Measurements from ENCODE around the gene CDC20.

Gene CDC20

DNA sequence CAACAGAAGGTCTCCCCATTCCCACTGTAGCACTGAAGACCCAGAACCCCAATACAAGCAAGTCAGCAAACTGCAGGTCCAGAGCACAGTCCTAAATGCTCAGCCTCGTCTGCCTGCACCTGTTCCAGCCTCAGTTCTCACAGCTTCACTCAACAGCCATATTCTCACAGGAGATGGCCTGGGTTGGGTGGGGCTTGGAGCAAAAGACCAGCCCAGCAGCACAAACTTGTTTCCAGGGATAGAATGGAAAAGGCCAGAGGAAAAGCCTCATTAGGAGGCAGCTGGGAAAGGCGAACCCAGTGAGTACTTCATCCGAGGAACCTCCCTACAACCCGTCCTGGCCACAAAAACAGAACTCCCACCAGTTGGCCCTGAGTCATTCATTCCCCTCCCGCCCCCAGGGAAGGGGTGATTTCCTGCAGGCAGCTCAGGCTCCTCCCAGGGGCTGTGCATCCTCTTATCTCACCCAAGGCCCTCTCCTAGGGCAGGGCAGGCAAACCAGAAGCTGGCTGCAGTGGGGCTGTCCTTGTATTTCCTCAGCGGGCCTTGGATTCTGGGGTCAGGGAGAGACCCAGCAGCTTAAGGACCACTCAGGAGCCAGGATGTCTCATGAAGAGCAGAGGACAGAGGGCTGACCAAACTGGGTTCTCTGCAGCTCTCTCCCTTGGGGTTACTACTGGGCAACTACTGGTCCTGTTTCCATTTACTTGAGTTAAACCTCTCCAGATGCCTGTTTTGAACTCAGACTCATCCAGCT lies 28.6 kb upstream of the CDC20 start:
- DNase-seq = peak; percentile 29

DNA sequence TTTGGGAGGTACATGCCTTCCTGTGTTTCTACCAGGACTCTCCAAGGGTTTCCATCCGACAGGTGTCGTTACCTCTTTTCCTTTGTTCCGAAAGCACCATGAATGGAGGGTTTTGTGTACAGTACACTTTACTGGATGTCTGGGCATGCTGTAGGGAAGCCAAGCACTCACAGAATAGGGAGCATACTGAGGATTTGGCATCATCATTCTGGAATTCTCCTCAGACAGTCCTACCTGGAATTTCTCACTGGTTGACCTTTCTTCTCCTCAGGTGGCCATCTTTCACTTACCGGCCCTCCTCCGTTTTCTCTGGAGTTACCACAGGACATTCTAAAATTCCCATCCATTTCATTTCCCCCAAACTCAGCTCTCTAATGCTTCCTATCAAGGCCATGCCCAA lies 27.1 kb upstream of the CDC20 start:
- no peak for DNase-seq

DNA sequence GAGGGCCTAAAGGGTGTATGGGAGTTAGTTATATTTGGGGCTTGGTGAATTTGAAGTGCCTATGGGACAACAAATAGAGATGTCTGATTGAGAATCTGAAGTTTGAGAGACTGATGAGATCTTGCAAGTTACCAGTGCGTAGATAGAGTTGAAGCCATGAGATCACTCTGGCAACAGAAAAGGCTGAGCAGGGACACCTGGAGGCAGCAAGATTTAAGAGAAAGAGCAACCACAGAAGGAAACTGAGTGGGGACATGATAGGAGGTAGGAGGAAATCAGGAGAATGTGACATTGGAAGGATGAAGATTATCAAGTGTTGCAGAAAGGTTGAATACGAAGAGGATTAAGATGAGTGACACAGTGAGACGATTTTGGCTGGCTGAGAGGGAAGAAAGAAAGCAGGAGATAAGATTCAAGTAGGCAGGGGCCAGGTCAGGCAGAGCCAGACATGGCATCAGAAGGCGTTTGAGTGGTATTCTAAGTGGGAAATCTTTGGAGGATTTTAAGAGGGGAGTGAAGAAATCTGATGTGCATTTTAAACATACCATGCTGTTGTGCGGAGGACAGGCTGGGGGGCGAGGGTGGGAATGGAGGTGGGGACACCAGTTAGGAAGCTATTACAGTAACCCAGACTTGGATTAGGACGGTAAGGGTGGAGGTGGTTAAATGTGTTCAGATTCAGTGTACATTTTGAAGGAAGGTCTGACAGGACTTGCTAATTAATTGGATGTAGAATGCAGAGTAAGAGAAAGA lies 24.2 kb upstream of the CDC20 start:
- DNase-seq = no peak

DNA sequence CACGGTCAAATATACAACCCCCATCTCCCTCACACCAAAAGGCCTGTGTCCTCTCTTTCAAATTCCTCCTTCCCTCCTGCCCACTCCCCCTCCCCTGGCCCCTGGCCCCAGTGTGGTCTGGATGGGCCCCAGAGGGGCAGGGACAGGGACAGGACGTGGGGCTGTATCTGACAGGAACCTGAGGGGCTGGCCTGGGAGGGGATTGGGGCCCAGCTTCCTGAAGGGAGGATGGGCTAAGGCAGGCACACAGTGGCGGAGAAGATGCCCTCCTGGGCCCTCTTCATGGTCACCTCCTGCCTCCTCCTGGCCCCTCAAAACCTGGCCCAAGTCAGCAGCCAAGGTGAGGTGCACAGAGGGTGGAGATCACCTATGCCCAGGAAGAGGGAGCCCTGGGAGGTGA lies 21.2 kb upstream of the CDC20 start, which contains the start of gene MPL:
TSS of gene MPL (plus strand) at position 231 of the 400 bp plus-strand sequence. CDS start at position 262, 31 bp downstream.
- no peak for DNase-seq

DNA sequence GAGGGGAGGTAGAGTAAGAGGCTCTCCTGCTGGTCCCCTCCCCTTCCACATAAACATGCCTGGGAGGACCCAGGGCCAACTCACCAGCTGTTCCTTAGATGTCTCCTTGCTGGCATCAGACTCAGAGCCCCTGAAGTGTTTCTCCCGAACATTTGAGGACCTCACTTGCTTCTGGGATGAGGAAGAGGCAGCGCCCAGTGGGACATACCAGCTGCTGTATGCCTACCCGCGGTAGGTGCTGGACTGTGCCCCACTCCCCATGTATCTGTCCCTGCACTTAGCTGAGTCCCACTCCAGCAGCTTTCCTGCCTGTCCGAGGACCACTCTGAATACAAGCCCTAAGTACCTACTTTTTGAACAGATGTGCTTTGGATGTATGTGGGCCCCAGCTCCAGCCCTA lies 20.8 kb upstream of the CDC20 start:
- DNase-seq = no peak

DNA sequence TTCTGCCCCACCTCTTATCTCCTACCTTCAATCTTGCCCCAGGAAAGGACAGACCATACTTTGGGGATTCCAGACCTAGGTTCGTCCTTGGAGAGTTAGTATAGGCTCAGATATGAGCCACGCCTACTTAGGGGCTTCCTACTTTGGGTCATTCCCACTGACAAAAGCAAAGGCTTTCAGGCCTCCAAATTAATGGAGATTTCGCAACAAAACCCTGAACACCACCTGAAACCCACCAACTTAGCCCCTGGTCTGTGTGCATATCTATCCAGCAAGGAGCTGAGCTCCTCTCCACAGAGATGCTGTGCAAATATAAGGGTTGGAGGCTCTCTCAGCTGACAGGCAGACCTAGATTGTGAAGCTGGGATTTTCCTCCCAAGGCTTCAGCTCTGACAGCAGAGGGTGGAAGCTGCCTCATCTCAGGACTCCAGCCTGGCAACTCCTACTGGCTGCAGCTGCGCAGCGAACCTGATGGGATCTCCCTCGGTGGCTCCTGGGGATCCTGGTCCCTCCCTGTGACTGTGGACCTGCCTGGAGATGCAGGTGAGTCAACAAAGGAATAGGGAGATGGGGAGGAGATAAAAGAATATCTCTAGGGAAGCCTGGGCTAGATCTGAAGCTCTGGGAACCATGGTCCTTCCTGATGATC lies 19.1 kb upstream of the CDC20 start:
- DNase-seq = no peak

DNA sequence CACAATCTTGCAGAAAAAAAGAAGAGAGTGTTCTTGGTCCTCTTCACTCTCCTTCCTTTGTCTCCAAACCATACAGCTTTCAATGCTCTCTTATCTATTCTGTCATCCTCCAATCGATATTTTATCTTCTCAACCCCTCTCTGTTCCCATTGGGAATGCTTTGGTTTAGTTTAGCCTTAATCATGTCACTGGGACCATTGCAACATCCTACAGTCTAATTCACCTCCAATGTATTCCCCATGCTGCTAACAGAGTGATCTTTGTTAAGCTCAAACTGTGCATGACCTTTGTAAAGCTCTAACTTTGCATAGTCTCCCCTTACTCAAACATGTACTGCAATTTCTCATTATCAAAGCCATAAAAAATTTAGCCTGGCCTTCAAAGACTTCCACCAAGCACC lies 18.2 kb upstream of the CDC20 start:
- DNase-seq = no peak

DNA sequence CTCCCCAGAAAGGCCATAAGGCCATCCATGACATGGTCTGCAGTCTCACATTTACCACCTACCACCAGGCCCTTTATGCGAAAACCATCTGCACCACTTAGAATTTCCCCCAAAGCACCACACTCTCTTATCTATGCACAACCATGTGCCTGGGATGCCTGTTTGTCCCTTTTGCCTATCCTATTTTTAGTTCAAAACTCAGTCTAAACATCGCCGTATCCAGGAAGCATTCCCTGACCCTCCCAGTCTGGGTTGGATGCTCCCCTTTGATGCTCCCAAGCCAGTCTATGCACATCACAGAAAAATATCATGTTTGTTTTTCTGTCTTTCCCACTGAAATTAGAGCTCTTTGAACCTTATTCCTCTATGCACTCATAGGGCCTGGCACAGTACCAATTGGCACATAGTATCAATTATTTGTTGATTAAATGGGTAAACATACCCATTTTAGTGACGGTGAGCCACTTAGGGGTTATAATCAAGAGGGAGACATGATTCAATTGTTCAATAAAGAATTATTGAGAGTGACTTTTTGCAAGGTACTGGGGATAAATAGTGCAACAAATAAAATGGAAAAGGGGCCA lies 14.4 kb upstream of the CDC20 start:
- no peak for DNase-seq

DNA sequence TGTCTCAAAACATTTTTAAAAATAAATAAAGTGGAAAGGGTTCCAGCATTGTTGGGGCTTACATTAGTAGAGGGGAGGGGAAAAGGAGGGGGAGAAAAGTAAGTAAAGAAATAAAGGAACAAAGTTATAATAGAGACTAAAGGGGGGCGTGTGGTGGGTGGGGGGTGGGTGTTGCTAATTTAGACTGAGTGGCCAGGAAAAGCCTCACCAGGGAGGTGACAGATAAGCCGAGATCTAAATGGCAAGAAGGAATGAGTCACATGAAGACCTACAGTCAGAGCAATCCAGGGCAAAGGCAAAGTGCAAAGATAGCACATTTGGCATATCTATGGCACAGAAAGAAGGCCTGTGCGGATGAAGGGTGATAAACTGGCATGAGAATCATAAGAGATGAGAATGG lies 13.7 kb upstream of the CDC20 start:
- no peak for DNase-seq

DNA sequence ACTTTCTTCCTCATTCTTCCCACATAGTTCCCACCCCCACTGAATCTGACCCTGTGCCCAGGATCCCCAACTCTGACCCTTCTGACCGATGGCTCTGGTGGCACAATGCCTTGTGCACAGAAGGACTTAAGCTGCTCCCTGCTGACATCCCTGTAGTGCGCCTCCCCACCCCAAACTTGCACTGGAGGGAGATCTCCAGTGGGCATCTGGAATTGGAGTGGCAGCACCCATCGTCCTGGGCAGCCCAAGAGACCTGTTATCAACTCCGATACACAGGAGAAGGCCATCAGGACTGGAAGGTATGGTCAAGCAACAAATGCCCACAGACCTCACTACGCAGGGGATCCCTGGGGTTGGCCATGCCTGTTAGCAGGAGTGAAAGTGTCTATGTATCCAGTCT lies 12.1 kb upstream of the CDC20 start:
- no peak for DNase-seq

DNA sequence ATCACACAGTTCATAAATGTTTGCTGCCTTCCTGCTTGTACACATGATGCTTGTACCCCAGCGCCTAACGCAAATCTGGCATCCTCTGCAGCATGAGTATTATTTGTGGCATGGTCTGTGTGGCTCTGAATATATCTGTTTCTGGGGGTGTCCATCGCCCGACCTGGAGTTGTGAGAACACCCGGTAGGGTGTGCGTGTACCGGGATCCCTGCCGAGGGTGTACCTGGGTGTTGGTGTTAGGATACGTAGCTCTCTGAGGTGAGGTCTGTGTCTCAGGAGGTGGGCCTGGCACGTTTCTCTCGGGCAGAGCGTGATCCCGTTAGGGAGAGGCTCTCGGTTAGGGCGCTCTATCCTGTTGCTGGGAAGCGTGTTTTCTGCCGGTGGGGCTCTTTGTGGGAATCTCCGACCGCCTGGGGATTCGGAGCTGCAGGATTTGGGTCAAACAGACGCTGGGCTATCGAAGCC lies 10.4 kb upstream of the CDC20 start:
- no peak for DNase-seq

DNA sequence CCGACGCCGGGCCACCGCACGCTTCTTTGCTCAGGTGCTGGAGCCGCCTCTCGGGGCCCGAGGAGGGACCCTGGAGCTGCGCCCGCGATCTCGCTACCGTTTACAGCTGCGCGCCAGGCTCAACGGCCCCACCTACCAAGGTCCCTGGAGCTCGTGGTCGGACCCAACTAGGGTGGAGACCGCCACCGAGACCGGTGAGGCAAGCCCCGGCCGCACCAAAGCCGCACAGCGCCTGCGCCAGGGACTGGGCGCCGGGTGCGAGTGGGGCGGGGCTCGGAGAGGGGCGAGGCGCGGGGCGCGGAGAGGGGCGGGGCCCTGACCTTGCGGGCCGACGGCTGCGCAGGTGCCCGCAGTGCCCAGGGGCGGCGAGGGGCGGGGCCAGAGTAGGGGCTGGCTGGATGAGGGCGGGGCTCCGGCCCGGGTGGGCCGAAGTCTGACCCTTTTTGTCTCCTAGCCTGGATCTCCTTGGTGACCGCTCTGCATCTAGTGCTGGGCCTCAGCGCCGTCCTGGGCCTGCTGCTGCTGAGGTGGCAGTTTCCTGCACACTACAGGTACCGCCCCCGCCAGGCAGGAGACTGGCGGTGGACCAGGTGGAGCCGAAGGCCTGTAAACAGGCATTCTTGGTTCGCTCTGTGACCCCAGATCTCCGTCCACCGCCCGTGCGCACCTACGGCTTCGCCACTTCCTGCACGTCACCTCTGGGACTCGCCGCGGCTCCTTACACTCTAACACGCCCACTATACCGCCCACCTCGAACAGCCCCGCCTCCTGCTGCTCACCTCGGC lies 9.8 kb upstream of the CDC20 start:
- peak; percentile 47 for DNase-seq

DNA sequence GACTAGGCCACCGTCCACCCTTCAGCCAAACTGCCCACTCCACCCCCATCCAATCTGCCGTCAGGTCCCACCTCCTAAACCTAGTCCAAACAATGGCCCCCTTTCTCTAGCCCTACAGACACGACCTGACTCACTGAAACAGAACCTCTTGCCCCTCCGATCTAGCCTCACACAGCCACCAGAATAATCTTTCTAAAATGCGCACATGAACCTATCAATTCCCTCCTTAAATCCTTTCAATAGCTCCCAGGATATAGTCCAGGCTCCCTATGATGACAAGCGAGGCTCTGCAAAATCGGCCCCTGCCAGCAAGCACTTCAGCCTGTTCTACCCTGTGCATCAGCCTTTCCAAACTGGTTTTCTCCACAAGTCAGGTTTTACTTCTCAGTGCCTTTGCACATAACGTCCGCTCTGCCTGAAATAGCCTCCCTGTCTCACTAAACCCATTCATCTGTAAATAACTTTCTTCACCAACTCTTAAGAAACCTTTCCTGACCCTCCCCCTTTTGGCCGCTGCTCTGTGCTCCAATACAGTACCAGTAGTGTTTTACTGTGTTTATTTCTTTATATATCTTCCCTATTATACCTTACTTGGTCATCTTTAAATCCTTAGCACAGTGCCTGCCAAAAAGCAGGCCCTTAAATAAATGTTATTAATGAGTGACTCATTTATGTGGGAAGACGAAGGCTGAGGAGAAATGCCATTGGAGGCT lies 9.0 kb upstream of the CDC20 start:
- DNase-seq = no peak

DNA sequence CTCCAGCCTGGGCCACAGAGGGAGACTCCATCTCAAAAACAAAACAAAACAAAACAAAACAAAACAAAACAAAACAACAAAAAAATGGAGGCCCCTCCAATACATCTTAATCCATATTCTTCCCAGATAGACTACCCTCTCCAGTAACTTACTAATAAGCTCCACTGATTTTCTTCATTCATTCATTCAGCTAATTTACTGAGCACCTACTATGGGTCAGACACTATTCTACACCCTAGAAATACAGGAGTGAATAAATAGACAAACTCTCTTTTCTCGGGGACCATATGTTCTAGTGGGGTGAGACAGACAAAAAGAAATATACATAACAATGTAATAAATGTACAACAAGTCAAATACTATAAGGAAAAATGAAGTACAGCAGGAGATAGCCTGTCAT lies 7.8 kb upstream of the CDC20 start:
- DNase-seq = no peak

DNA sequence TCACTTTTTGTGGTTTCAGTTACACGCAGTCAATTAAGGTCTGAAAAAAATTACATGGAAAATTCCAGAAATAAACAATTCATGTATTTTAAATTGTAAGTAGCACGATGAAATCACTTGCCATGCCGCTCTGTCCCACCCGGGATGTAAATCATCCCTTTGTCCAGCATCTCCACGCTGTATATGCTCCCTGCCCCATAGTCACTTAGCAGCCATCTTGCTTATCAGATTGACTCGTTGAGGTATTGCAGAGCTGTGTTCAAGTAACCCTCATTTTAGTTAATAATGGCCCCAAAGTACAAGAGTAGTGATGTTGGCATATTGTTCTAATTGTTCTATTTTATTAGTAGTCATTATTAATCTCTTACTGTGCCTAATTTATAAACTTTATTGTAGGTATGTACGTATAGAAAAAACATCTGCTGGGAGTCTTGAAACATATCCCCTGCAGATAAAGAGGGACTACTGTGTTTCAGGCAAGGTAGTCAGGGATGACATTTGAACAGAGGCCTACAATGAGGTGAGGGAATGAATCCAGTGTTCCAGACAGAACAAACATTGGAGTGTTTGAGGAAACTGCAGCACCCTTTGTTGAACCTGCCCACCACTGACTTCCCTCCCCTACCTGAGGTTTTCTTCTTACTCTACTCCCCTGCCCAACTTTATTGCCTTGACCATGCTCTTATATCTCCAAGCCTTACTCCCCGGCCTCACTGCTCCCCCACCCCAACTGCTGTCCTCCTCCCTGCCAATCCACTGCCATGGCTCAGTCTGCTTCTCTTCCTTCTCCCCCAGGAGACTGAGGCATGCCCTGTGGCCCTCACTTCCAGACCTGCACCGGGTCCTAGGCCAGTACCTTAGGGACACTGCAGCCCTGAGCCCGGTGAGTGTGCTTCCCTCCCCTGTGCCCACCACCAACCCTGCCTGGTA lies 7.1 kb upstream of the CDC20 start:
- no peak for DNase-seq

DNA sequence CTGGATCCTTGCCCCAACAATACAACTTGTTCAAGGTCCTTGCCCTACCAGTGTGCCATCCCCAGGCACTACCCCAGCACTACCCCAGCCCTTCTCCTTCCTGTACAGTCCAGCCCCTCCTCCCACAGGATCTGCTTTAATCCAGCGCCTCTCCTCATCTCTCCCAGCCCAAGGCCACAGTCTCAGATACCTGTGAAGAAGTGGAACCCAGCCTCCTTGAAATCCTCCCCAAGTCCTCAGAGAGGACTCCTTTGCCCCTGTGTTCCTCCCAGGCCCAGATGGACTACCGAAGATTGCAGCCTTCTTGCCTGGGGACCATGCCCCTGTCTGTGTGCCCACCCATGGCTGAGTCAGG lies 6.5 kb upstream of the CDC20 start:
- DNase-seq = no peak

DNA sequence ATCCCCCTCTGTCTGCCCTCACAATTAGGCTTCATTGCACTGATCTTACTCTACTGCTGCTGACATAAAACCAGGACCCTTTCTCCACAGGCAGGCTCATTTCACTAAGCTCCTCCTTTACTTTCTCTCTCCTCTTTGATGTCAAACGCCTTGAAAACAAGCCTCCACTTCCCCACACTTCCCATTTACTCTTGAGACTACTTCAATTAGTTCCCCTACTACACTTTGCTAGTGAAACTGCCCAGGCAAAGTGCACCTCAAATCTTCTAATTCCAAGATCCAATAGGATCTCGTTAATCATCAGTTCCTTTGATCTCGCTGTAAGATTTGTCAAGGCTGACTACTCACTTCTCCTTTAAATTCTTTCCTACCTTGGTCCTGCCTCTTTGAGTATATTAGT lies 5.9 kb upstream of the CDC20 start:
- DNase-seq = no peak

DNA sequence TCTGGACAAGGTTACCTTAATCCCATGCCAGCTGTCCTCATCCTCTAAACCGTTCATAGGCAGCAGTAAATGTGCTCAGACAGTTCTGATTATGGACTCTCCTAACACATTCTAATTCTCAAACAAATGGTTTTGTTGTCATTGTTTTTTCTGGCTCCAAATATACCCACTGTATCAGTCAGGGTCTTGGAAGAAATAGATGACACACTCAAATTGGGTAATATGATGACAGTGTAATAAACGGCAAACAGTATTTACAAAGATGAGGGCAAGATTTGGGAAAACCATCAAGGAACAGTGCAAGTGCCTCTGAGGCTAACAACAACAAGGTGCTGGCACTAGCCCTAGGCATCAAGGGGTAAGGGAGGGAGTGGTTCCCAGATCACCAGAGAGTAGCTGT lies 4.3 kb upstream of the CDC20 start:
- DNase-seq = no peak

DNA sequence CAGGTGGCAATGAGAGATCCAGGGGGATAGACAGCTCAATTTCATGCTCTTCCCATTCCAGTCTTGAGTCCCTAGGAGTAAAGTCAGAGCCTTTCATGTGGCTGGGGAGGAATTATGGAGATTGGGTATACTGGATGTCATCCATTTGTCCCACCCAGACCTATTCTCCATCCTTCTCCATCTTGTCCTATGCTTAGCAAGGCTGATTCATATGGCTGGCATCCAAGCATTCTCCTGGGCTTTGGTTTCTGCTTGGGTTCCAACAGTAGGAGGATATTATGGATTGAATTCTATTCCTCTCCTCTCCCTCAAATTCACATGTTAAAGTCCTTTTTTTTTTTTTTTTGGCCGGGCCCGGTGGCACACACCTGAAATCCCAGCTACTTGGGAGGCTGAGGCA lies 3.8 kb upstream of the CDC20 start:
- no peak for DNase-seq

DNA sequence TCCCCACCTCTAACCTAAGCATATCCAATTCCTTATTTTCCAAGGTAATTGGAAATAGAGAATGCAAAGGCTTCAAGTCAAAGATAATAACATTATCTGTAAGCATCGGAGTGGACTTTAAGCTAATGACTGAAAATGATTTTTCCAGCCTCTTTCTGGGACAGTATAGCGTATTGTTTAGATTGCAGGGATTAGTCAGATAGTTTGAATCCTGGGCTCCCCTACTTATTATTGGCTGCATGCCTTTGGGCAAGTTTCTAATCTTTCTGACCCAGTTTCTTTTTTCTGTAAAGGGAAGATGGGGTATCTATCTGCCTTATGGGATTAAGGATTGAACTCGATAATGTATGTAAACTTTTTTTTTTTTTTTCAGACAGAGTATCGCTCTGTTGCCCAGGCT lies 1.5 kb upstream of the CDC20 start:
- no peak for DNase-seq

Measured in activated CD4-positive, alpha-beta T cell treated with anti-CD3 and anti-CD28 coated beads, Interleukin-2, amount 50 U/mL, for 16 hours (primary cell).